CD4-positive, alpha-beta T cell treated with Interleukin-15 for 1 hour (primary cell): Measurements from ENCODE around the gene MMP28.
"Not testable (repeated sequence)": the region's sequence is repeated elsewhere in the genome, so short reads cannot be mapped to it uniquely, and the experiment has no call there.

Source experiments
- DNase-seq: peaks from one replicate; pipeline ENCODE4 v3.0.0-alpha.2; 2020

MMP28 gene

GRCh38 chr17:35765086-35765710 lies 30.2 kb downstream of the MMP28 start:
- DNase-seq, result no peak

- DNase-seq, result peak; percentile 89
These were observed 31.1 kb downstream of the MMP28 start for GRCh38 chr17:35764123-35764991.

GRCh38 chr17:35763767-35764122 lies 31.7 kb downstream of the MMP28 start:
- no peak for DNase-seq

- no peak for DNase-seq
These were observed 33.8 kb downstream of the MMP28 start for GRCh38 chr17:35761601-35762000.

- DNase-seq, result no peak
These were observed 34.9 kb downstream of the MMP28 start, which contains the start of gene C17orf50 for GRCh38 chr17:35760587-35760986. TSS of gene C17orf50 (plus strand) at chr17:35760887. CDS start at chr17:35760942, 55 bp downstream.

- no peak for DNase-seq
These were observed 38.2 kb downstream of the MMP28 start for GRCh38 chr17:35757243-35757642.

- DNase-seq, result no peak
These were observed 42.3 kb downstream of the MMP28 start, which contains the start of gene GAS2L2 for GRCh38 chr17:35752945-35753764. TSS of gene GAS2L2 (minus strand) at chr17:35753239. CDS start at chr17:35752850, 389 bp downstream.

- DNase-seq, result no peak
These were observed 43.0 kb downstream of the MMP28 start for GRCh38 chr17:35752471-35752870.

GRCh38 chr17:35751541-35751940 lies 43.9 kb downstream of the MMP28 start:
- not testable (repeated sequence) for DNase-seq

- DNase-seq, result no peak
These were observed 44.7 kb downstream of the MMP28 start for GRCh38 chr17:35750526-35751395.

GRCh38 chr17:35749560-35750412 lies 45.7 kb downstream of the MMP28 start:
- DNase-seq, result no peak

GRCh38 chr17:35748979-35749378 lies 46.5 kb downstream of the MMP28 start:
- DNase-seq, result no peak

GRCh38 chr17:35748341-35748841 lies 47.0 kb downstream of the MMP28 start:
- DNase-seq, result no peak

- peak; percentile 67 for DNase-seq
These were observed 47.9 kb downstream of the MMP28 start for GRCh38 chr17:35747540-35748017.

GRCh38 chr17:35745749-35746320 lies 49.6 kb downstream of the MMP28 start:
- no peak for DNase-seq

- no peak for DNase-seq
These were observed 50.2 kb downstream of the MMP28 start for GRCh38 chr17:35745246-35745645.

GRCh38 chr17:35744830-35745229 lies 50.6 kb downstream of the MMP28 start:
- DNase-seq, result no peak

- DNase-seq, result no peak
These were observed 51.7 kb downstream of the MMP28 start for GRCh38 chr17:35743626-35744328.

GRCh38 chr17:35742896-35743477 lies 52.5 kb downstream of the MMP28 start:
- no peak for DNase-seq
